DOHH2 (cell line): ENCODE results near the gene IWS1.

Experiments used
- H3F3A ChIP-seq: fragments of 200-600 bp; sonication (generic), shearing (Covaris generic); 2 replicates; pipeline ENCODE4 v1.6.0; 2016; ENCODE audit warnings: antibody characterized with exemption, mild to moderate bottlenecking; ENCODE audit not compliant: control insufficient read depth, insufficient read depth
- H3K27ac ChIP-seq: fragments of 200-600 bp; sonication (generic); 2 replicates; pipeline ENCODE4 v1.5.1; 2014; ENCODE audit warnings: low read depth, mild to moderate bottlenecking, low read length, moderate library complexity
- H3K27me3 ChIP-seq: fragments of 200-600 bp; sonication (generic); 2 replicates; pipeline ENCODE4 v1.6.1; 2014; ENCODE audit warnings: mild to moderate bottlenecking, low read length, mixed read lengths; ENCODE audit not compliant: control insufficient read depth
- H3K36me3 ChIP-seq: fragments of 200-600 bp; sonication (generic); 2 replicates; pipeline ENCODE4 v1.6.1; 2014; ENCODE audit warnings: mild to moderate bottlenecking, low read length, moderate library complexity, mixed read lengths; ENCODE audit not compliant: control insufficient read depth
- H3K4me1 ChIP-seq: fragments of 200-600 bp; sonication (generic); 2 replicates; pipeline ENCODE4 v1.6.1; 2014; ENCODE audit warnings: mild to moderate bottlenecking, low read length, mixed read lengths; ENCODE audit not compliant: control insufficient read depth
- H3K4me2 ChIP-seq: fragments of 200-600 bp; sonication (generic); 2 replicates; pipeline ENCODE4 v1.6.0; 2014; ENCODE audit warnings: mild to moderate bottlenecking, low read length, moderate library complexity
- H3K4me3 ChIP-seq: fragments of 200-600 bp; sonication (generic); 2 replicates; pipeline ENCODE4 v1.5.1; 2014; ENCODE audit warnings: mild to moderate bottlenecking, low read length, mixed read lengths
- H3K79me2 ChIP-seq: fragments of 200-600 bp; sonication (generic); 2 replicates; pipeline ENCODE4 v1.6.1; 2014; ENCODE audit warnings: mild to moderate bottlenecking, low read length, mixed read lengths; ENCODE audit not compliant: control insufficient read depth
- H3K9me2 ChIP-seq: fragments of 200-600 bp; sonication (generic); replicated peaks from 2 replicates; pipeline ENCODE4 v1.6.1; 2014; ENCODE audit warnings: mild to moderate bottlenecking, low read length, mixed read lengths; ENCODE audit not compliant: control insufficient read depth
- H3K9me3 ChIP-seq: fragments of 200-600 bp; sonication (generic); 2 replicates; pipeline ENCODE4 v1.6.1; 2014; ENCODE audit warnings: antibody characterized with exemption, low read length, mixed read lengths; ENCODE audit not compliant: control insufficient read depth, insufficient read depth
- H4K20me1 ChIP-seq: fragments of 200-600 bp; sonication (generic); 2 replicates; pipeline ENCODE4 v1.6.0; 2014; ENCODE audit warnings: low read depth, mild to moderate bottlenecking, antibody characterized with exemption, low read length, moderate library complexity; ENCODE audit not compliant: control insufficient read depth, insufficient read depth
- EZH2phosphoT487 ChIP-seq: fragments of 200-600 bp; sonication (generic); IDR thresholded peaks from 2 replicates; pipeline ENCODE4 v1.6.1; 2017; ENCODE audit warnings: borderline replicate concordance, mild to moderate bottlenecking, antibody characterized with exemption, low read length, moderate library complexity, mixed read lengths
- TF ChIP-seq, protein P1 (sequence below): fragments of 200-600 bp; sonication (generic); IDR thresholded peaks from one replicate; pipeline ENCODE4 v1.5.1; 2014; ENCODE audit warnings: antibody characterized with exemption, mild to moderate bottlenecking, low read depth, low read length; ENCODE audit not compliant: poor library complexity, severe bottlenecking

Gene IWS1

DNA sequence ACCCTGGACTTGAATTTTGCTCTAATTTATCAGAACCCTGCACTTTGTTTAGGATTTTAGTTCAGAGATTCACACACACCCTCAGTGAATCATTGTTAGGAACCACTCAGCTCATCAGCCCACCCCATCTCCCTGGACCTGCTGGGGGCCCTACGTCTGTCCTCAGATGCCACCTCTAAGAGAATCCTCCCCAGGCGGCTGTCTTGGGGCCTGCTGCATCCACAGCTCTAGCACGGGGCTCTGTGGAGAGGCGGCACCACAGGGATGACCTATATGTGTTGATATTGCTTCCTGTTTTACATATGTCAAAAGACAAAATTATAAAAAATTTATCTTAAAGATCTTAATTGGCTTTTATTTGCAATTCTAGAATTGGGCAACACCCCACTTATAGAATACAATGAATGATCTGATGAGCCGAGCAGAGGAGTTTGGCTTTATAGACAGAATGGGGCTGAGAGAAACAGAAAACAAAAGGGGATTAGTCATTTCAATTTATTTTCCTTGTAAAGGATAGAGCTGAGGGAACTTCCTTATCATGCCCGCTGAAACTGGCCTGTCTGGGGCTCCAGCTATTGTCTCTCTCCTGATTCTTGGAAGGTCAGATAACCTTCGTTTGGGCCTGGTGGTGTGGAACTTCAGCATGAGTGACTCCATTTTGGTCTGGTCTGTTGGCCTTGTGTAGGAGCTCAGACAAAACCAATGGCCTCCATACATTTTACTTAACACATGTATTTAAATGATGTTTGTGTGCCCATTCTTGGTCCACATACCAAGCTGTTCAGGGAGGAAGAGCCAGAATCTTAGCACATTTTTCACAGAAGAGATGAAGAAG lies 10.6 kb upstream of the IWS1 start:
- H3K4me3 ChIP-seq, result no peak overlapping the region
- no peaks in the 10 kb centered on the region for H3K9me3 ChIP-seq
- TF ChIP-seq, protein P1, sequence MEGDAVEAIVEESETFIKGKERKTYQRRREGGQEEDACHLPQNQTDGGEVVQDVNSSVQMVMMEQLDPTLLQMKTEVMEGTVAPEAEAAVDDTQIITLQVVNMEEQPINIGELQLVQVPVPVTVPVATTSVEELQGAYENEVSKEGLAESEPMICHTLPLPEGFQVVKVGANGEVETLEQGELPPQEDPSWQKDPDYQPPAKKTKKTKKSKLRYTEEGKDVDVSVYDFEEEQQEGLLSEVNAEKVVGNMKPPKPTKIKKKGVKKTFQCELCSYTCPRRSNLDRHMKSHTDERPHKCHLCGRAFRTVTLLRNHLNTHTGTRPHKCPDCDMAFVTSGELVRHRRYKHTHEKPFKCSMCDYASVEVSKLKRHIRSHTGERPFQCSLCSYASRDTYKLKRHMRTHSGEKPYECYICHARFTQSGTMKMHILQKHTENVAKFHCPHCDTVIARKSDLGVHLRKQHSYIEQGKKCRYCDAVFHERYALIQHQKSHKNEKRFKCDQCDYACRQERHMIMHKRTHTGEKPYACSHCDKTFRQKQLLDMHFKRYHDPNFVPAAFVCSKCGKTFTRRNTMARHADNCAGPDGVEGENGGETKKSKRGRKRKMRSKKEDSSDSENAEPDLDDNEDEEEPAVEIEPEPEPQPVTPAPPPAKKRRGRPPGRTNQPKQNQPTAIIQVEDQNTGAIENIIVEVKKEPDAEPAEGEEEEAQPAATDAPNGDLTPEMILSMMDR, result no peak
- TF ChIP-seq EZH2phosphoT487, result no peak
- no peaks in the 10 kb centered on the region for H4K20me1 ChIP-seq
- no peaks in the 10 kb centered on the region for H3K79me2 ChIP-seq
- H3K9me2 ChIP-seq, result no peaks in the 10 kb centered on the region
- H3F3A ChIP-seq, result no peaks in the 10 kb centered on the region
- H3K27ac ChIP-seq, result no peak overlapping the region
- peaks cover 32% of the 10 kb centered on the region for H3K27me3 ChIP-seq
- no peak overlapping the region for H3K4me2 ChIP-seq
- no peaks in the 10 kb centered on the region for H3K36me3 ChIP-seq
- H3K4me1 ChIP-seq, result no peaks in the 10 kb centered on the region

DNA sequence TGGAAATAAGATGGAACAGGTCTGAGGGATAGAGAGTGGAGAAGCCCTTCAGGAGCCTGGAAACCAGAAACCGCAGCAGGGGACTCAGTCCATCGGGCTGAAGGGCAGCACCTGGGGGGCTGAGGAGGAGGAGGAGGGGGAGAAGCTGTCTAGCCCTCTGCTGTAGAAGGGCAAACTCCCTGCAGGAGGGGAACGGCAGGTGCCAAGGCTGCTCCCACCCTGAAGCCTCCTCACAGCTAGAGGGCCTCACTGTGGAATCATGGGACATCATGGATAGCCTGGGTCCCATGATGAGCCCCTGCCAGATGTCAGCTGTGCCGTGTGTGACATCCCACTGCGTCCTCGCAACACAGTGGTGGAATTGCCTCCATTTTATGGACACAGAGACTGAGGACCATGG lies 9.6 kb upstream of the IWS1 start:
- TF ChIP-seq EZH2phosphoT487, result no peak
- TF ChIP-seq, protein P1, result no peak
- Histone ChIP-seq H3F3A (no peaks in the 10 kb centered on the region), H3K9me3 (no peaks in the 10 kb centered on the region), H3K27me3 (peaks cover 22% of the 10 kb centered on the region), H3K9me2 (no peaks in the 10 kb centered on the region), H3K4me2 (no peak overlapping the region), H4K20me1 (no peaks in the 10 kb centered on the region), H3K27ac (no peak overlapping the region), H3K36me3 (no peaks in the 10 kb centered on the region), H3K4me1 (no peaks in the 10 kb centered on the region), H3K4me3 (no peak overlapping the region), H3K79me2 (no peaks in the 10 kb centered on the region)

DNA sequence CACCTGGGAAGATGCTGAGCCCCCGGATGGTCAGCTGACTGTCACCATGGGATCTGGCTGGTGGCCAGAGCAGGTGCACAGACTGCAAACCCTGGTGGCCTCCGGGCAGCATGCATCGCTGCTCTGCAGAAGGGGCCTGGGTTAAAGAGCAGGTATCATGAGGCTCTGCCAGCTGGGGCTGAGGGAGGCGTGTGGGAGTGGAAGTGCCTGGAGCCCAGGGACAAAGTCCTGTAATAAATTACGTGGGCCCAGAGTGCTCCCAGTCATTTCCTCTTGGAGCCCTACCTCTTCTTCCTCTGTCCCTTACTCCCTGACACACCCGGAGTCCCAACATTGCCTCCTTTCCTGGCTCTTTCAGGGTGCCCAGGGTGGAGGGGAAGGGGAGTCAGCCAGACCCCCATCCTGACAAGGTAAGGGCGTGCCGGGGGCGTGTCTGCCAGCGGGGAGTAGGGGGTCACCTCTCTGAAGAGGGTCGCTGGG lies 9.2 kb upstream of the IWS1 start, which contains the start of gene MYO7B:
Gene MYO7B (plus strand): TSS at position 262 of the 480 bp plus-strand sequence. CDS start 24,040 bp downstream, outside the sequence.
- H3K79me2 ChIP-seq, result no peaks in the 10 kb centered on the region
- no peaks in the 10 kb centered on the region for H3K9me2 ChIP-seq
- H3K9me3 ChIP-seq, result no peaks in the 10 kb centered on the region
- peaks cover 20% of the 10 kb centered on the region for H3K27me3 ChIP-seq
- H4K20me1 ChIP-seq, result no peaks in the 10 kb centered on the region
- H3K4me2 ChIP-seq, result no peak within 1 kb of the TSS
- H3K4me3 ChIP-seq, result no peak within 1 kb of the TSS
- no peaks in the 10 kb centered on the region for H3F3A ChIP-seq
- TF ChIP-seq, protein P1, result no peak
- no peak for TF ChIP-seq EZH2phosphoT487
- H3K27ac ChIP-seq, result no peak within 1 kb of the TSS
- no peaks in the 10 kb centered on the region for H3K4me1 ChIP-seq
- H3K36me3 ChIP-seq, result no peaks in the 10 kb centered on the region
